ENCODE data around the gene C1orf21. TPM values are rescaled to one million over a fixed set of nuclear protein-coding genes. Genes with fewer than 3 reads are reported as not detected.

The C1orf21 gene
- total and polyA plus RNA-seq, 2 donors (not counting 1 experiment from before 2014, with no cell fraction given): under 0.01 to 0.32 TPM

GRCh38 chr1:184616504-184616903, 229.7 kb downstream of the C1orf21 start:
- ATAC-seq (ENCODE audit: low read depth) (no peak), DNase-seq (no peak)
- H3K27me3 Mint-ChIP-seq: no peaks in the 10 kb centered on the region
- ChIA-PET POLR2A (no interaction called here), CTCF (no interaction called here)
- no peak overlapping the region for H3K27ac ChIP-seq (ENCODE audit: low read length in 2 of 2)
- H3K27ac Mint-ChIP-seq: no peak overlapping the region
- TF ChIP-seq CTCF (IDR thresholded peaks at IDR 0.05): no peak
- TF ChIP-seq EZH2 (IDR thresholded peaks at IDR 0.05; ENCODE audit: borderline replicate concordance, insufficient read depth, low read depth, low read length, poor library complexity, severe bottlenecking): no peak
- no peak overlapping the region for H3K4me3 ChIP-seq (ENCODE audit: control extremely low read depth in 1 of 5, extremely low read depth in 1 of 5, insufficient read depth in 1 of 5, low read depth in 2 of 5, low read length in 4 of 5)
- intact Hi-C loops (cut with micrococcal nuclease): no loop called here
- H4K20me1 ChIP-seq (ENCODE audit: control insufficient read depth, insufficient read depth, low read length, poor library complexity, severe bottlenecking): no peaks in the 10 kb centered on the region
- H3K9me3 ChIP-seq (ENCODE audit: control extremely low read depth in 1 of 3, control insufficient read depth in 2 of 3, insufficient read depth in 1 of 3, low read length in 2 of 3): no peaks in the 10 kb centered on the region
- no peaks in the 10 kb centered on the region for H3K27me3 ChIP-seq (replicated peaks in 1 of 4; ENCODE audit: control extremely low read depth in 1 of 4, control insufficient read depth in 3 of 4, insufficient read depth in 4 of 4, low read length in 3 of 4)
- no peak overlapping the region for H3K4me2 ChIP-seq (replicated peaks; ENCODE audit: low read depth, low read length, poor library complexity, severe bottlenecking)
- WGBS (ENCODE audit: insufficient coverage): 100% methylated on average over 2 of the region's 6 CpGs
- H3K9ac ChIP-seq (ENCODE audit: low read length): no peak overlapping the region
- H2AFZ ChIP-seq (ENCODE audit: insufficient read depth, low read depth, low read length, poor library complexity, severe bottlenecking): no peak overlapping the region
- no peaks in the 10 kb centered on the region for H3K4me1 ChIP-seq (ENCODE audit: control insufficient read depth in 2 of 2, insufficient read depth in 2 of 2, low read length in 2 of 2)
- H3K4me1 Mint-ChIP-seq: no peaks in the 10 kb centered on the region
- no peaks in the 10 kb centered on the region for H3K9me3 Mint-ChIP-seq (ENCODE audit: insufficient read depth)
- no peak overlapping the region for H3K4me3 Mint-ChIP-seq
- no peaks in the 10 kb centered on the region for H3K79me2 ChIP-seq (ENCODE audit: control insufficient read depth, insufficient read depth, low read length)
- no peaks in the 10 kb centered on the region for H3K36me3 ChIP-seq (replicated peaks in 1 of 2; ENCODE audit: control extremely low read depth in 1 of 2, control insufficient read depth in 1 of 2, extremely low read depth in 1 of 2, insufficient read depth in 2 of 2, low read length in 1 of 2)

- ChIA-PET POLR2A (no interaction called here), CTCF (no interaction called here)
- Mint-ChIP-seq H3K27ac (no peak overlapping the region), H3K4me1 (no peaks in the 10 kb centered on the region), H3K4me3 (no peak overlapping the region), H3K9me3 (ENCODE audit: insufficient read depth) (no peaks in the 10 kb centered on the region), H3K27me3 (no peaks in the 10 kb centered on the region)
- no peak overlapping the region for H3K27ac ChIP-seq (ENCODE audit: low read length in 2 of 2)
- H3K9ac ChIP-seq (ENCODE audit: low read length): no peak overlapping the region
- H3K4me3 ChIP-seq (ENCODE audit: control extremely low read depth in 1 of 5, extremely low read depth in 1 of 5, insufficient read depth in 1 of 5, low read depth in 2 of 5, low read length in 4 of 5): no peak overlapping the region
- no peaks in the 10 kb centered on the region for H3K79me2 ChIP-seq (ENCODE audit: control insufficient read depth, insufficient read depth, low read length)
- ATAC-seq (ENCODE audit: low read depth) (no peak), DNase-seq (no peak)
- H3K36me3 ChIP-seq (replicated peaks in 1 of 2; ENCODE audit: control extremely low read depth in 1 of 2, control insufficient read depth in 1 of 2, extremely low read depth in 1 of 2, insufficient read depth in 2 of 2, low read length in 1 of 2): no peaks in the 10 kb centered on the region
- WGBS (ENCODE audit: insufficient coverage): 100% methylated on average over 1 of the region's 3 CpGs
- no peaks in the 10 kb centered on the region for H3K4me1 ChIP-seq (ENCODE audit: control insufficient read depth in 2 of 2, insufficient read depth in 2 of 2, low read length in 2 of 2)
- H3K9me3 ChIP-seq (ENCODE audit: control extremely low read depth in 1 of 3, control insufficient read depth in 2 of 3, insufficient read depth in 1 of 3, low read length in 2 of 3): no peaks in the 10 kb centered on the region
- no peaks in the 10 kb centered on the region for H4K20me1 ChIP-seq (ENCODE audit: control insufficient read depth, insufficient read depth, low read length, poor library complexity, severe bottlenecking)
- TF ChIP-seq EZH2 (IDR thresholded peaks at IDR 0.05; ENCODE audit: borderline replicate concordance, insufficient read depth, low read depth, low read length, poor library complexity, severe bottlenecking) (no peak), CTCF (IDR thresholded peaks at IDR 0.05) (no peak)
- intact Hi-C loops (cut with micrococcal nuclease): no loop called here
- no peak overlapping the region for H2AFZ ChIP-seq (ENCODE audit: insufficient read depth, low read depth, low read length, poor library complexity, severe bottlenecking)
- no peak overlapping the region for H3K4me2 ChIP-seq (replicated peaks; ENCODE audit: low read depth, low read length, poor library complexity, severe bottlenecking)
- no peaks in the 10 kb centered on the region for H3K27me3 ChIP-seq (replicated peaks in 1 of 4; ENCODE audit: control extremely low read depth in 1 of 4, control insufficient read depth in 3 of 4, insufficient read depth in 4 of 4, low read length in 3 of 4)
Measured at GRCh38 chr1:184617433-184618029, 230.7 kb downstream of the C1orf21 start.
